ENCODE results near the gene DHX38.

The DHX38 gene

GRCh38 chr16:72149676-72150464 lies 56.2 kb downstream of the DHX38 start:
- WGBS (ENCODE audit: extremely low coverage, insufficient coverage, insufficient read length): no CpG with 5 or more reads among the region's 8 CpGs
- no peak overlapping the region for H2AK5ac ChIP-seq (ENCODE audit: low read length)
- no peak overlapping the region for H2BK120ac ChIP-seq (ENCODE audit: insufficient read depth, low read length, poor library complexity)
- DNase-seq: no peak
- no peak overlapping the region for H3K4me3 ChIP-seq (ENCODE audit: low read depth, low read length)
- H3K79me1 ChIP-seq (ENCODE audit: low read length): no peaks in the 10 kb centered on the region
- no peak overlapping the region for H4K91ac ChIP-seq (ENCODE audit: low read depth, low read length)
- no peak overlapping the region for H3K9ac ChIP-seq (ENCODE audit: low read length)
- H4K12ac ChIP-seq (ENCODE audit: low read depth, low read length): no peak overlapping the region
- H3K23ac ChIP-seq (ENCODE audit: low read length): no peak overlapping the region
- no peak overlapping the region for H4K8ac ChIP-seq (ENCODE audit: low read depth, low read length)
- H3K27me3 ChIP-seq (ENCODE audit: insufficient read depth, low read length): no peaks in the 10 kb centered on the region
- H2BK12ac ChIP-seq (ENCODE audit: low read length): no peak overlapping the region
- H3K4me1 ChIP-seq (ENCODE audit: control insufficient read depth in 1 of 2, insufficient read depth in 2 of 2, low read length in 2 of 2): no peaks in the 10 kb centered on the region
- H3K14ac ChIP-seq (ENCODE audit: low read length): no peak overlapping the region
- no peaks in the 10 kb centered on the region for H3K9me3 ChIP-seq (ENCODE audit: insufficient read depth, low read depth, low read length)
- no peaks in the 10 kb centered on the region for H3K79me2 ChIP-seq (ENCODE audit: control insufficient read depth, insufficient read depth, low read length, poor library complexity)
- no peak overlapping the region for H3K27ac ChIP-seq (ENCODE audit: low read depth, low read length)
- no peaks in the 10 kb centered on the region for H3K36me3 ChIP-seq (ENCODE audit: control insufficient read depth in 1 of 2, insufficient read depth in 2 of 2, low read length in 2 of 2)
- no peak overlapping the region for H3K4me2 ChIP-seq (ENCODE audit: low read length)
- H3K4ac ChIP-seq (ENCODE audit: low read depth, low read length): no peak overlapping the region
- no peak overlapping the region for H3K18ac ChIP-seq (ENCODE audit: low read length)
- no peak overlapping the region for H2AFZ ChIP-seq (ENCODE audit: insufficient read depth, low read length, poor library complexity)
- no peak overlapping the region for H2BK5ac ChIP-seq (ENCODE audit: low read depth, low read length, poor library complexity)

GRCh38 chr16:72159386-72159785 lies 65.7 kb downstream of the DHX38 start:
- H2BK5ac ChIP-seq (ENCODE audit: low read depth, low read length, poor library complexity): no peak overlapping the region
- H3K4ac ChIP-seq (ENCODE audit: low read depth, low read length): no peak overlapping the region
- H3K79me1 ChIP-seq (ENCODE audit: low read length): no peaks in the 10 kb centered on the region
- H4K12ac ChIP-seq (ENCODE audit: low read depth, low read length): no peak overlapping the region
- H3K4me2 ChIP-seq (ENCODE audit: low read length): no peak overlapping the region
- no peak overlapping the region for H2BK12ac ChIP-seq (ENCODE audit: low read length)
- WGBS (ENCODE audit: extremely low coverage, insufficient coverage, insufficient read length): no CpG with 5 or more reads among the region's 2 CpGs
- H3K4me3 ChIP-seq (ENCODE audit: low read depth, low read length): no peak overlapping the region
- no peak overlapping the region for H2AK5ac ChIP-seq (ENCODE audit: low read length)
- no peaks in the 10 kb centered on the region for H3K27me3 ChIP-seq (ENCODE audit: insufficient read depth, low read length)
- no peaks in the 10 kb centered on the region for H3K36me3 ChIP-seq (ENCODE audit: control insufficient read depth in 1 of 2, insufficient read depth in 2 of 2, low read length in 2 of 2)
- no peak overlapping the region for H3K23ac ChIP-seq (ENCODE audit: low read length)
- H3K4me1 ChIP-seq (ENCODE audit: control insufficient read depth in 1 of 2, insufficient read depth in 2 of 2, low read length in 2 of 2): no peaks in the 10 kb centered on the region
- H4K8ac ChIP-seq (ENCODE audit: low read depth, low read length): no peak overlapping the region
- no peak overlapping the region for H3K9ac ChIP-seq (ENCODE audit: low read length)
- no peak overlapping the region for H3K18ac ChIP-seq (ENCODE audit: low read length)
- no peak overlapping the region for H3K14ac ChIP-seq (ENCODE audit: low read length)
- no peak overlapping the region for H2AFZ ChIP-seq (ENCODE audit: insufficient read depth, low read length, poor library complexity)
- DNase-seq: no peak
- H3K79me2 ChIP-seq (ENCODE audit: control insufficient read depth, insufficient read depth, low read length, poor library complexity): no peaks in the 10 kb centered on the region
- no peak overlapping the region for H2BK120ac ChIP-seq (ENCODE audit: insufficient read depth, low read length, poor library complexity)
- H3K9me3 ChIP-seq (ENCODE audit: insufficient read depth, low read depth, low read length): no peaks in the 10 kb centered on the region
- no peak overlapping the region for H4K91ac ChIP-seq (ENCODE audit: low read depth, low read length)
- H3K27ac ChIP-seq (ENCODE audit: low read depth, low read length): no peak overlapping the region

GRCh38 chr16:72159801-72160200 lies 66.2 kb downstream of the DHX38 start:
- no CpG with 5 or more reads among the region's 2 CpGs for WGBS (ENCODE audit: extremely low coverage, insufficient coverage, insufficient read length)
- H3K4me1 ChIP-seq (ENCODE audit: control insufficient read depth in 1 of 2, insufficient read depth in 2 of 2, low read length in 2 of 2): no peaks in the 10 kb centered on the region
- H3K79me2 ChIP-seq (ENCODE audit: control insufficient read depth, insufficient read depth, low read length, poor library complexity): no peaks in the 10 kb centered on the region
- H2BK12ac ChIP-seq (ENCODE audit: low read length): no peak overlapping the region
- no peaks in the 10 kb centered on the region for H3K9me3 ChIP-seq (ENCODE audit: insufficient read depth, low read depth, low read length)
- no peaks in the 10 kb centered on the region for H3K36me3 ChIP-seq (ENCODE audit: control insufficient read depth in 1 of 2, insufficient read depth in 2 of 2, low read length in 2 of 2)
- H2BK5ac ChIP-seq (ENCODE audit: low read depth, low read length, poor library complexity): no peak overlapping the region
- H3K27me3 ChIP-seq (ENCODE audit: insufficient read depth, low read length): no peaks in the 10 kb centered on the region
- H3K23ac ChIP-seq (ENCODE audit: low read length): no peak overlapping the region
- no peaks in the 10 kb centered on the region for H3K79me1 ChIP-seq (ENCODE audit: low read length)
- H2AK5ac ChIP-seq (ENCODE audit: low read length): no peak overlapping the region
- H3K4me2 ChIP-seq (ENCODE audit: low read length): no peak overlapping the region
- no peak overlapping the region for H3K14ac ChIP-seq (ENCODE audit: low read length)
- H3K4ac ChIP-seq (ENCODE audit: low read depth, low read length): no peak overlapping the region
- H3K4me3 ChIP-seq (ENCODE audit: low read depth, low read length): no peak overlapping the region
- no peak overlapping the region for H3K27ac ChIP-seq (ENCODE audit: low read depth, low read length)
- H3K18ac ChIP-seq (ENCODE audit: low read length): no peak overlapping the region
- no peak overlapping the region for H2BK120ac ChIP-seq (ENCODE audit: insufficient read depth, low read length, poor library complexity)
- H3K9ac ChIP-seq (ENCODE audit: low read length): no peak overlapping the region
- no peak overlapping the region for H4K12ac ChIP-seq (ENCODE audit: low read depth, low read length)
- no peak overlapping the region for H4K91ac ChIP-seq (ENCODE audit: low read depth, low read length)
- H4K8ac ChIP-seq (ENCODE audit: low read depth, low read length): no peak overlapping the region
- no peak for DNase-seq
- H2AFZ ChIP-seq (ENCODE audit: insufficient read depth, low read length, poor library complexity): no peak overlapping the region

DNA sequence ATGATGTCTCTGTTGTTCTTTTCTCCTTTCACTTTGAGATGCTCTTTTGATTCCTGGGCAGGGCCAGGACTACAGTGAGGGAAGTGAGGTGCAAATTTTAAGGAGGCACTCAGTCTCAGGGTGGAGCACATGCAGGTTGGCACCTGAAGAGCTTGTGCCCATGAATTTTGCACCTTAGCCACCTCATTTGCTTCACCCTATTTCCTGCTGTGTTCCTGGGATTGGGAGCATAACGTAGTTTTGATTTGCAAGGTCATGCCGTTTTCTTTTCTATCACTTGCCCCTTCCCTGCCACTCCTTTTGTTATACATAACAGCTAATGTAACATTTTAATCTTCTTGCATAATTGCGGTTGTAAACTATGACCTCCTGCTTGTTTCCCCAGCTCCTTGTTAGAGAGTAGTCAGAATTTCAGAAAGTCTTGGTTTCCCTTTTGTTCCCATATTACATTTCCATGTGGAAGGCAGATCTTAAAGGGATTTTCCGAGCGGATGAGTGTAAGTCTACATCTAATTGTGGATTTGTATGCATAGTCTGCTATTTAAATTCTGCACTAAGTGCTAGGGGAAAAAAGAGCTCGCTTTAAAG lies 68.6 kb downstream of the DHX38 start:
- Histone ChIP-seq H3K79me2 (ENCODE audit: control insufficient read depth, insufficient read depth, low read length, poor library complexity) (no peaks in the 10 kb centered on the region), H3K18ac (ENCODE audit: low read length) (no peak overlapping the region), H3K4ac (ENCODE audit: low read depth, low read length) (no peak overlapping the region), H3K79me1 (ENCODE audit: low read length) (no peaks in the 10 kb centered on the region), H3K27ac (ENCODE audit: low read depth, low read length) (no peak overlapping the region), H4K12ac (ENCODE audit: low read depth, low read length) (no peak overlapping the region), H3K4me1 (ENCODE audit: control insufficient read depth in 1 of 2, insufficient read depth in 2 of 2, low read length in 2 of 2) (no peaks in the 10 kb centered on the region), H2AK5ac (ENCODE audit: low read length) (no peak overlapping the region), H3K9ac (ENCODE audit: low read length) (no peak overlapping the region), H4K91ac (ENCODE audit: low read depth, low read length) (no peak overlapping the region), H3K23ac (ENCODE audit: low read length) (no peak overlapping the region), H2BK120ac (ENCODE audit: insufficient read depth, low read length, poor library complexity) (no peak overlapping the region), H2BK5ac (ENCODE audit: low read depth, low read length, poor library complexity) (no peak overlapping the region), H3K4me3 (ENCODE audit: low read depth, low read length) (no peak overlapping the region), H3K9me3 (ENCODE audit: insufficient read depth, low read depth, low read length) (peaks cover 2% of the 10 kb centered on the region), H3K36me3 (ENCODE audit: control insufficient read depth in 1 of 2, insufficient read depth in 2 of 2, low read length in 2 of 2) (no peaks in the 10 kb centered on the region), H4K8ac (ENCODE audit: low read depth, low read length) (no peak overlapping the region), H3K27me3 (ENCODE audit: insufficient read depth, low read length) (no peaks in the 10 kb centered on the region), H3K4me2 (ENCODE audit: low read length) (no peak overlapping the region), H2AFZ (ENCODE audit: insufficient read depth, low read length, poor library complexity) (no peak overlapping the region), H3K14ac (ENCODE audit: low read length) (no peak overlapping the region), H2BK12ac (ENCODE audit: low read length) (no peak overlapping the region)
- DNase-seq: no peak
- WGBS (ENCODE audit: extremely low coverage, insufficient coverage, insufficient read length): no CpG with 5 or more reads among the region's 6 CpGs
